LHCN-M2 (cell line): ENCODE data around the gene DESI2. TPM values are rescaled to one million over a fixed set of nuclear protein-coding genes. Genes with fewer than 3 reads are reported as not detected.
"Not testable (repeated sequence)": the region's sequence is repeated elsewhere in the genome, so short reads cannot be mapped to it uniquely, and the experiment has no call there.

Experiments
- DNase-seq: peaks from one replicate; pipeline ENCODE4 v3.0.0-alpha.2; 2012; ENCODE audit warnings: low read depth
- total RNA-seq: library from RNA; depleted of rRNA; stranded (reverse); fragments of >200 nt; gene quantifications from 2 replicates; pipeline ENCODE4 v1.2.3, GENCODE V29; 2014

Gene DESI2
- total RNA-seq, 1 experiment from 2014 or later, result 61.4 TPM

- no peak for DNase-seq
Observed at GRCh38 chr1:244654108-244655038, 1.4 kb downstream of the DESI2 start.

- DNase-seq, result no peak
Observed at GRCh38 chr1:244655186-244655585, 2.3 kb downstream of the DESI2 start.

GRCh38 chr1:244657421-244657820 lies 4.5 kb downstream of the DESI2 start:
- DNase-seq, result no peak

DNA sequence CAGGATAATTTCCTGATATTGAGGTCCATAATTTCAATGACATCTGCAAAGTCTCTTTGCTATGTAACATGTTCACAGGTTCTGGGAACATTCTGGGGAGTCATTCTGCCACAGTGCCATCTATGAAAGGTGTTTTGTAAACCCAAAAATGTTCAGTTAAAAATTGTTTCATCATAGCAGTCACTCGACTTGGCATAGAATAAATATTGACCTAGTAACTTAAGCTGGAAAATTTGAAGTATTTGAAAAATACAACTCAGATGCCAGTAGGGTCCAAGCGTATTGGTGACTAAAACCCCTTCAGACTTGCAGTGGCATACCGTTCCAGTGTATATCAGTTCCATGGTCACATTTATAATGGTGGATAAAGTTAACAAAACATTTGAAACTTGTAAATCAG lies 6.8 kb downstream of the DESI2 start:
- no peak for DNase-seq

GRCh38 chr1:244660595-244660994 lies 7.7 kb downstream of the DESI2 start:
- DNase-seq, result no peak

GRCh38 chr1:244661569-244662312 lies 8.8 kb downstream of the DESI2 start:
- not testable (repeated sequence) for DNase-seq

DNA sequence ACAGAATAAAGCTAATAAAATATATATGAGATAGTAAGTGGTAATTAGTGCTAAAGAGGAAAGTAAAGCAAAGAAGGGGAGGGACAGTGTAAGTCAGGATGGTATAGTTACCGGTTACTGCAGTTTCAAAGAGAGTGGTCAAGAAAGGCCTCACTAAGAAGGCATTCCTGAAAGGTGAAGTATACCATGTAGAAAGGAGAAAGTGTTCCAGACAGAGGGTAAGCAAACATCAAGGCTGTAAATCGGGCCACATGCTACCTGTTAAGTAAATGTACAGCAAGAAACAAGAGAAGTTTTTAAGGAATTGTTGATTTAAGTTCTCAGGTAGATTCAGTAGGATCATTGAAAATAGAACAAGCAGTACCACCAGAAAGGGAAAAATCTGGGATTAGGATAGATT lies 9.7 kb downstream of the DESI2 start:
- DNase-seq, result no peak

GRCh38 chr1:244664353-244664752 lies 11.4 kb downstream of the DESI2 start:
- DNase-seq, result no peak

- DNase-seq, result peak; percentile 84
Observed at GRCh38 chr1:244665771-244666217, 12.9 kb downstream of the DESI2 start.

DNA sequence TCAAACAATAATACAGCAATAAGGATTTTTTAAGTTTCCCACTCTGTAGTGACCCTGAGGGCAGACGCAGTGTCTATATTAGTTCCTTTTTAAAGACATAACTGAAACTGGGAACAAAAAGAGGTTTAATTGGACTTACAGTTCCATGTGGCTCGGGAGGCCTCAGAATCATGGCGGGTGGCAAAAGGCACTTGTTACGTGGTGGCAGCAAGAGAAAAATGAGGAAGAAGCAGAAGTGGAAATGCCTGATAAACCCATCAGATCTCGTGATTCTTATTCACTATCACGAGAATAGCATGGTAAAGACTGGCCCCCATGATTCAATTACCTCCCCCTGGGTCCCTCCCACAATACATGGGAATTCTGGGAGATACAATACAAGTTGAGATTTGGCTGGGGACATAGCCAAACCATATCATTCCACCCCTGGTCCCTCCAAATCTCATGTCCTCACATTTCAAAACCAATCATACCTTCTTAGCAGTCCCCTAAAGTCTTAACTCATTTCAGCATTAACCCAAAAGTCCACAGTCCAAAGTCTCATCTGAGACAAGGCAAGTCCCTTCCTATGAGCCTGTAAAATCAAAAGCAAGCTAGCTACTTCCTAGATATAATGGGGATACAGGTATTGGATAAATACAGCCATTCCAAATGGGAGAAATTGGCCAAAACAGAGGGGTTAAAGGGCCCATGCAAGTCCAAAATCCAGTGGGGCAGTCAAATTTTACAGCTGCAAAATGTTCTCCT lies 13.9 kb downstream of the DESI2 start:
- DNase-seq, result not testable (repeated sequence)

DNA sequence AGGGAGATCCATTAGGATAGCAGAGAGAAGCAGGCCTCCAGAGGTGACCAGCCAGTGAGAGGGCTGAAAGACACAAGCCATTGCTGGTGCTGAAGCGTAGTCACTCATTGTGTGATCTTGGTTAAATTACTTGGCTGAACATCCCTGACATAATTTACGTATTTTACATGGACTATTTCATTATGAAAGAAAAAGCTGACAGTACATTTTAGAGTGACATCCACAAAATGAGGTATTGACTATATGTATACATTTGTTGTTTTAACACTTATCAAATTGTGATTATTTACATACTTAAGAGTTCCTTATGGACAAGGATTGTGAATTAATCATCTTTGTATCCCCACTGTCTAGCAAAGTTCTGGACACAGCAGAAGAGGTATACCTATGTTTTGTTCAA lies 14.9 kb downstream of the DESI2 start:
- no peak for DNase-seq

DNA sequence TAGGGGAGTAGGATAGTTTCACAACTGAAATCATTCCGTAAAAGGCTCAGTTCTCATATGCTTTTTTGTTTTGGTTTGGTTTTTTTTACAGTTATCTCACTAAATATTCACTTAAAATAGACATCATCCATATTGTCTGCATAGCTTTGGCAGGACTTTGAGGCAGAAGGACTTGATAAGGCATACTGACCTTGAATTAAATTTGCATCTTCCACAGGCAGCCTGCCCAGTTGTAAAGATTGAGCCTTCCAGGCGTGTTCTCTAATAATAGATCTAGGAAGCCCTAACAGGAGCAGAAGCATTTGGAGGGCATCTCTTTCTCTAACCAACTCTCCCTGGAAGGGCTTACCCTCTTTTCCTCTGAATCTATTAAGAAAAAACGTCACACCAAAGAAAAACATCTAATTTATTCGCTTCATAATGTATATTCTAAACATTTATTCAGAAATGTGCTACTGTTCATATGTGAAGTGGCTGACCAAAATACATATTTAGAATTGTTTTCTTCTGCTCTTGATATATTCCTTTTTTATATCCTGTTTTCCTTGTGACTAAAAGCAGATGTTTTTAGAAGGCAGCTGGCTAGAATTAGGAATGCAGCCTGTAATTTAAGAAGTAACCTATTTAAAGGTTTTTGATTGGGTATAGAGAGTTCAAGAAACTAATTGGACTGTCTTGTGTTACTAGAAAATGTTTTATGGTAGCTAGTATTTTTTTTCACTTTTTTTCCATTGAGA lies 20.2 kb downstream of the DESI2 start:
- DNase-seq, result peak; percentile 63

GRCh38 chr1:244674446-244674845 lies 21.5 kb downstream of the DESI2 start:
- DNase-seq, result peak; percentile 75

- DNase-seq, result no peak
Observed at GRCh38 chr1:244675167-244675566, 22.2 kb downstream of the DESI2 start.

DNA sequence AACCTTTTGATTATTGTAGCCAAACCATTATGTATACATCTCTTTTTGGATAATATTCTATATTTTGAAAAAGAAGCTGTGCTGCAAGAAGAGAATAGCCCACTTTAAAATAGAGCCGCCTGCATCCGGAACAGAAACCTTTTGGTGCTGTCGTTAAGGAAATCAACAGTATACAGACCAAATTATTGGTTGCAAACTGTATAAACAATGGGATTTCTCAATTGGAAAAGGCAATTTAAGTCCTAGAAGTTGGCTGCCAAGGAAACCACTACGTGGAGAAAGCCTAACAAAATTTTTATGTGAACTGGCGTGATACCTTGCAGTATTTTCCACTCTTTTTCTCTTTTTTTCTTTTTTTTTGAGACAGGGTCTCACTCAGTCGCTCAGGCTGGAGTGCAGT lies 25.8 kb downstream of the DESI2 start:
- no peak for DNase-seq

- no peak for DNase-seq
Observed at GRCh38 chr1:244680667-244681066, 27.7 kb downstream of the DESI2 start.

DNA sequence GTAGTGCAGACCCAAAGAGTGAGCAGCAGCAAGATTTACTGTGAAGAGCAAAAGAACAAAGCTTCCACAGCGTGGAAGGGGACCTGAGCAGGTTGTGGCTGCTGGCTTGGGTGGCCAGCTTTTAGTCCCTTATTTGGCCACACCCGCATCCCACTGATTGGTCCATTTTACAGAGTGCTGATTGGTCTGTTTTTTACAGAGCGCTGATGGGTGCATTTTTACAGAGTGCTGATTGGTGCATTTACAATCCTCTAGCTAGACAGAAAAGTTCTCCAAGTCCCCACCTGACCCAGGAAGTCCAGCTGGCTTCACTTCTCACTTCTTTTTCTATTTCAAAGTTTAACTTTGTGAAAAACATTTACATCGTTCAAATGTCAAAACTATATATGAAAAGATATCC lies 29.2 kb downstream of the DESI2 start:
- DNase-seq, result not testable (repeated sequence)

DNA sequence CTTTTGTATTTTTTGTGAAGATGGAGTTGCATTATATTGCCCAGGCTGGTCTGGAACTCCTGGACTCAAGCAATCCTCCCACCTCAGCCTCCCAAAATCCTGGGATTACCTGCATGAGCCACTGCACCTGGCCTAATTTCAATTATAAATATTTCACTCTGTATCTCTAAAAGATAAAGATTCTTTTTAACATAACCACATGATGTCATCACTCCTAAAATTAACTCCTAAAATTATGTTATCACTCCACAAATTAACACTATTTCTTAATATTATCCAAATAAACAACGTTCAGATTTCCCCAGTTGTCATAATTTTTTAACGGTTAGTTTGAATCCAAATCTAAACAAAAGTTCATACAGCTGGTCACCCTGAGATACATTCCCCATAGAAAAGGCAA lies 43.0 kb downstream of the DESI2 start:
- no peak for DNase-seq

GRCh38 chr1:244699741-244700140 lies 46.8 kb downstream of the DESI2 start:
- DNase-seq, result no peak

DNA sequence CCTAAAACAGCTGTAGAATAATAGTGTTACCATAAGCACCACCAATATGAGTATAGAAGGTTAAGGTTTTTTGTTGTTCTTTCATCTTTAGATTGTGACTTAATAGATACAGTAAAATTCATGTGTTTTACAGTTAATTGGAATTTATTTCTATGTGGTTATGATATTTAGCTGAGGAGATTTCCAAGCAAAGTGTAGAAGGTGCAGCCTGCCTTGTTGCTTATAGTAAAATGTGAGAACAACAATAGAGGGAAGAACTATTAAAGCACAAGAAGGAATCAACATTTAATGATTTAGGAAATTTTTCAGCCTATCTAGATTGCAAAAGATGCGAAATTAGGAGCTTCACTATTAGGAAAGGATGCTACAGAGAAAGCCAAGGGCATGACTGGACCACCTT lies 47.9 kb downstream of the DESI2 start:
- DNase-seq, result no peak

DNA sequence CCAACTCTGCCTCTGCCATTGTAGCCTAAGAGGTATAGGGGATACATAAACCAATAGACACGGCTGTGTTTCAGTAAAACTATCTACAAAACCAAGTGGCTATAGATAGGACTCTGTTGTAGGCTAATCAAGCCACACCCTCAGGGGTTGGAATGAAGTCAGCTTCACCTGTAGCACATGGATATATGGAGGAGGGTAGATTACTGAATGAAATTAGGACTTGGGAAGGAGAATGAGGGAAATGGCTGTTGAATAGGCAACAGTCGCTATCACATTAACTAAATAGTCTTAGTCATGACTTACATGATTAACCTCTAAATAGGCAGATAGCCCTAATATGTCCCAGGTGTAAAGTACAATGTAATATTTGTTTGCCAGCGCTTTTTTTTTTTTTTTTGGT lies 49.7 kb downstream of the DESI2 start:
- DNase-seq, result no peak
